GM18526 (cell line): ENCODE results near the gene KREMEN2.

Source experiments
- POLR2A ChIP-seq: IDR thresholded peaks from 3 replicates; pipeline ENCODE4 v1.6.1; 2011; ENCODE audit not compliant: insufficient read length; ENCODE audit errors: extremely low read depth

KREMEN2 gene

DNA sequence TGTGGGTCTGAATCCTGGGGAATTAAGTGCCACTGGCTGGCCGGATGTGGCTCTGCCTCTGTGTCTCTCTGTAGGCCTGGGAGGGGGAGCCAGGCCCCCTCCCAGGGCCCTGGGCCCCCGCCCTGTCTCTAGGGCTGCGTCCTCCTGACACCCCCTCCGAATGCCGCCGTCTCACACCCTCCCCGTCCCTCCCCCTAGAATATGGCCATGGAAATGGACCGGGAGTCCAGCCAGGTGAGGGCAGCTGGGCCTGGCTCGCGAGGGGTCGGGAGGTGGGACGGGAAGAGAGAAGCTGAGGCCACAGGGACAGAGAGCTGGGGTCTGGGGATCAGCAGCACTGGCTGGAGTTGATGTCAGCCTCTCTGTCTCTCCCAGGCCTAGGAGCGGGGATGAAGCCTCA, 32.2 kb downstream of the KREMEN2 start:
- no peak for TF ChIP-seq POLR2A

DNA sequence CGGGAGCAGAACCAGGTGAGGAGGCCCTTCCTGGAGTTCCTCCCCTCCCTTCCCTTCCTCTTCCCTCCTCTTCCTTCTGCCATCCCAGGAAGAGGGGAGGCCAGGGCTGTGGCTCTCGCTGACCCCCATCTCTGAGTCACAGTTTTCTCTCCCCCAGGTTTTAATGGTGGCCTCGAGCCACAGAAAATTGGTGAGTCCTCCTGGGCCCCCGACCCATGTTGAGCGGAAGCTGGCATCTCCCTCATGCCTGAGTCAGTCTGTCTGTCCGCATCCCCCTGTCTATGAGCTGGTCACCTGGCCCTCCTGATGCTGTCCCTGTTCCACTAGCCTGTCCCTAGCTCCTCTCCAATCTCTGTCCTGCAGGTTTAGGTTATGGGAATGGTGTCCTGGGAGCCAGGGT, 35.9 kb downstream of the KREMEN2 start:
- TF ChIP-seq POLR2A, result no peak

DNA sequence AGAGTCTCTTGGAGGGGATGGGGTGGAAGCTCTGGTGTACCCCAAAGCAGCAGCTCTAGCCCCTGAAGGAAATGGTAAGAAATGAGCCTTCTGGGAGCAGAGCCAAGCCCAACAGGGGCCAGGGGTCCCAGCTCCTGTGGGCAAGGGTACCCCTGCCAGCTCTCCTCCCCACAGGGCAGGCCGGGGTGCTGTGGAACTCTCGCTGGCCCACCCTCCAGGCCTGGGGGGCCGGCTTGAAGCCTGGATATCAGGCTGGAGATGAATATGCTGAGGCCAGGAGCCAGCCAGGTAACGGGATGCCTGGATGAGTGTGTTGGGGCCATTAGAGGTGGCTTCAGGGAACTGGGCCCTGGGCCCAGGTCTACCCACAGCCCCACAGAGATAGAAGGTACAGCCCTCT, 36.5 kb downstream of the KREMEN2 start:
- no peak for TF ChIP-seq POLR2A

DNA sequence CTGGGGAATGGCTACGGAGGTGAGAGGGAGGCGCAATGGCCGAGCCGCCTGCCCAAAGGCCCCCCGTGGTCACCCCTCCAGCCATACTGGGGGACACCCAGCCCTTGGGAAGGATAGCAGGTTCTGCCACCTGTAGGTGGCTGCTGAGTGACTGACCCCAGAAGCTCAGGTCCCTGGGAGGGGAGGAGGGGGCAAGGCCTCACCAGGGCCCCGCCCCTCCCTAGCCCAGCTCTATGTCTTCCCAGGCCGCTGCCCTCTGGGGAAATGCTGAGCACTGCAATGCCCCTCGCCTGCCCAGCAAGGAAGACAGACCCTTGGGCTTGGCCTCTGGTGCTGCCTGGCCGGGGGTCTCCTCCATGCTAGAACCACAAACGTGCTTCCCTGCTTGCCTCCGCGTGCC, 37.2 kb downstream of the KREMEN2 start:
- TF ChIP-seq POLR2A, result no peak

DNA sequence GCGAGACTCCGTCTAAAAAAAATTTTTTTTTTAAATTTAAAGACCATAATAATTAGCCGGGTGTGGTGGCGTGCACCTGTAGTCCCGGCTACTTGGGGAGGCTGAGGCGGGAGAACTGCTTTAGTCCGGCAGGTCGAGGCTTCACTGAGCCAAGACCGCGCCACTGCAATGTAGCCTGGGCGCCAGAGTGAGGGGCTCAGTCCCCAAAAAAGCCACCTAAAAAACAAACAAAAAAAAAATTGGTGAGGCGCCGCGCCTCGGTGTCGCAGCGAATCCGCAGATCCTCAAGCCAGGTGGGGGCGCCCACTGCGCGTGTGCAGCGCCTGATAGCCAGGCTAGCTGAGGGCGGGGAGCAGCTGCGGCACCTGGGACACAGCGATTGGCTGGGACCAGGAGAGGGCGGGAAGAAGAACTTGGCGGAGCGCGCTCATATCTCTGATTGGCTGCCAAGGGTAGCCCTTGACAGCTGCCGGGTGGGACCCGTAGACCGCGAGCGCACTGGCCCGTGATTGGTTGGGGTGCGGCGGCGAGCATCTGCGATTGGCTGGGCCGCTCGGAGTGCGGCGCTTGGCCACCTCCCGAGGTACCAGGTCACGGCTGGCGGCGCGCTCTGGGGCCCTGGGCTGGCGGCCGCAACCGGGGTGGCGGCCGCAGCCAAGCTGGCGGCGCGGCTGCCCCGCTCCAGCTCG, 39.7 kb downstream of the KREMEN2 start:
- TF ChIP-seq POLR2A, result no peak

DNA sequence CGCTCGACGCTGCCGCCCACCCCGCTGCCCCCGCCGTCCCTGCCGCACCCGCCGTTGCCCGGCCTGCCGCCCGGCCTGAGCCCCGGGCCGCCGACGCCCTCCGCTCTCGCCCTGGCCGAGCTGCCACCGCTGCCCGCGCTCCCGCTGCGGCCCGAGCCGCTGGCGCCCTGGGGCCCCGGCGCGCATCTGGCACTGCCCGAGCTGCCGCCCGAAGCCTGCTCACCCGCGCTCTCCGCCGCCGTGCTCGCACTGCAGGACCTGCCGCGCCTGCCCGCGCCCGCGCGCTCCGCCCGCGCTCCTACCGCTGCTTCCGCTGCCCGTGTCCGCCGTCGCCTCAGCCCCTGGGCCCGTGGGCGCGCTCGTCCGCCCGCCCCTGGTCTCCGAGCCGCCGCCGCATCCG, 40.2 kb downstream of the KREMEN2 start:
- TF ChIP-seq POLR2A, result no peak

DNA sequence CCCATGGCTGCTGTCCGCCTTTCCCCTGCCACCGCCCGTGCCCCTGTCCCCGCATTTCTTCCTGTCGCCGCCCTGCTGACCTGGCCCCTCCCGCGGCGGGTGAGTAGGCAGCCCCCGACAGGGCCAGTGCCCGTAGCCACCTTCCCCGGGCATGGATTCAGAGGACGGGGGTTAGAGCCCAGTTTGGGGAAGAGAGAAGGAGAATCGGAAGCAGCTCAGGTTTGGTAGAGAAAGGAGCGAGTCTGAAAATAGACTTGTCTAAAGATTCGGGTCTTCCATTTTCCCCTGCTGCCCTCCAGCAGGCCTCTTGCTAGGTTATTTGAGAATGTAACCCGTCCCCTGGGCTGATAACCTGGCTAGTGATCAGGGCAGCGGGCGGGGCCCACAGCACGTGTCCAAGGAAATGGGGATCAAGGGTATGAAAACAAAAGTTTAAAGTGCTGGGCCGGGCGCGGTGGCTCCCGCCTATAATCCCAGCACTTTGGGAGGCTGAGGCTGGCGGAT, 40.8 kb downstream of the KREMEN2 start:
- peak; percentile 15 for TF ChIP-seq POLR2A

DNA sequence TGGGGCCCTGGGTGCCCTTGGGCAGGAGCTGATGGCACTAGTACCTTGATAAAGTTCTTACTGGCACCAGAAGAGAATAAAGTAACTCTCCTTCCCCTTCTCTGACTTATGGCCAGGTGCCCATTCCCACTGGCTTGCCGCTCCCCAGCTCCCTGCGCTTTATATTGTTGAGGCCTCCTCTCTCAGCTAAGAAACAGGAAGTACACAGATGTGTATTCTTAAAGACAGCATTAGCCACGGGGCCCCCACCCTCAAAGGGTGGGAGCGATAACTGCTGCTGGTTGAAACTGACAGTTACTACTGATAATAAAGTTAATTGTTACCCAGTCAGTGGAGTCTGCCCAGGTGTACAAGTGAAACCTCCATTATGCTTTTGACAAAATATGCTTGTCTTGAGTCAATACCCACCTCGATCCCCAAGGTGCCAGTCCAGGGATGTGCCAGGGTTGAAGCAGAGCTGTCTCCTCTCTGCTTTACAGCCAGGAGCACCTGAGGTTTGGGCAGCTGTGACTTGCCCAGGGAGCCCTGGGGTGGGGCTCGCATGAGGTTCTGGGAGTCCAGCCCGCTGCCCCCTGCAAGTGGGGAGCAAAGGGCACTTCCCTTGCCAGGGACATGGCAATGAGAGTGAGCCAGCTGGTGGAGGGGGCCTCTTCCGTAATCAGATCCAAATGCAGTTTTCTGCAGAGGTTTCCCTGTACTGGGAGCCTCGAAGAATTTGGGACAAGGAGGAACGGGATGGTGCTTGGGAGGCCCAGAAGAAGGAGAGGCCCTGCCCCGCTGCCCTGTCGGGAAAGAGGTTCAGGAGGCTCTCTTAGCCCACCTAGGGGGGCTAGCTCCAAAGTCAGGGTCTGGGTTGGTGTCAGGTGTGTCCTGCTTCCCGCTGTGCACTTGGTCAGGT, 43.2 kb downstream of the KREMEN2 start:
- TF ChIP-seq POLR2A, result no peak

DNA sequence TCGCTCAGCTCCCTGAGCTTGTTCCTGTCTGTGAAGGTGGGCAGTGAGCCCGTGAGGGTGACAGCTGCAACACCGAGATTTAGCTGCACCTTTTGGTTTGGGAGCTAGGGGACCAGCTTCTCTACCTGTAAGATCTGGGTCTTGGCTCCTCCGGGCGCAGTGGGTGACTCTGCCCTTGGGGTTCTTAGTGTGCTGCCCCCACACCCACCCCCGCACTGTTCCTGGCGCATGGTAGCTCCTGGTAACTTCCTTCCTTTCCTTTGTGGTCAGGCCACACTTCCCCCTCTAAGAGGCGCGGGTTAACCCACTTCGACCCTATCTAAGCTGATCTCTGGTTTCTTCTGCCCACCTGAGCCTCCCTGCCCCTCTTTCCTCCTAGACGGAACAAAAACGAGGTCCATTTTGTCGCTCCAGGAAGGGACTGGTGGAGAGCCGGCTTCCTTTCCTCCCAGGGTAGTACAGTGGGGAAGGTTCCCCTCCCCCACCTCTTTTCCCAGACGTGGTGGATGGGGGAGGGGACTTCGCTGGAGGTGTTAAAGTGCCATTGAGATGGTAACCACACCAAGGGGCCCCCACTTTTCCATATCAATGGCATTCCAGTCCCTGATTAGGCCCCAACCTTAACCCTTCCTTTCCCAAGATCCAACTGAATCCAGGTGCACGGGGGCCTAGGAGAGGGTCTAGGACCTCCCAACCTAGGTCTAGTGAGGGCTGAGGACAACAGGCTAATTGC, 44.0 kb downstream of the KREMEN2 start:
- no peak for TF ChIP-seq POLR2A

DNA sequence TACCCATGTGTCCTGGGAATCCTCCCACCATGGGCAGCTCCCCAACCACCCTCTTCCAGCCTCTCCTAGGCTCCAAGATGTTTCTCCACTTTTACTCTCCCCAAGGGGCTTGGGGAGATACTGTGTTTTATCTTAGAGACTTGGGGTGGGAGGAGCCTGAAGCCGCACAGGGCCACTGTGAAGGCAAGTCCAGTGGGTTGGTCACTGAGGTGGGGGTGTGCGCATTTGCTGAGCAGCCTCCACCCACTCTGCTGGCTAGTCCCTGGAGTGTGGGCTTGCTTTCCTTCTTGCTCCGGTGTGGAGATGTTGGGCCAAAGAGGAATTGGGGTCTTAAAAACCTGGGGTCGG, 44.6 kb downstream of the KREMEN2 start:
- no peak for TF ChIP-seq POLR2A

DNA sequence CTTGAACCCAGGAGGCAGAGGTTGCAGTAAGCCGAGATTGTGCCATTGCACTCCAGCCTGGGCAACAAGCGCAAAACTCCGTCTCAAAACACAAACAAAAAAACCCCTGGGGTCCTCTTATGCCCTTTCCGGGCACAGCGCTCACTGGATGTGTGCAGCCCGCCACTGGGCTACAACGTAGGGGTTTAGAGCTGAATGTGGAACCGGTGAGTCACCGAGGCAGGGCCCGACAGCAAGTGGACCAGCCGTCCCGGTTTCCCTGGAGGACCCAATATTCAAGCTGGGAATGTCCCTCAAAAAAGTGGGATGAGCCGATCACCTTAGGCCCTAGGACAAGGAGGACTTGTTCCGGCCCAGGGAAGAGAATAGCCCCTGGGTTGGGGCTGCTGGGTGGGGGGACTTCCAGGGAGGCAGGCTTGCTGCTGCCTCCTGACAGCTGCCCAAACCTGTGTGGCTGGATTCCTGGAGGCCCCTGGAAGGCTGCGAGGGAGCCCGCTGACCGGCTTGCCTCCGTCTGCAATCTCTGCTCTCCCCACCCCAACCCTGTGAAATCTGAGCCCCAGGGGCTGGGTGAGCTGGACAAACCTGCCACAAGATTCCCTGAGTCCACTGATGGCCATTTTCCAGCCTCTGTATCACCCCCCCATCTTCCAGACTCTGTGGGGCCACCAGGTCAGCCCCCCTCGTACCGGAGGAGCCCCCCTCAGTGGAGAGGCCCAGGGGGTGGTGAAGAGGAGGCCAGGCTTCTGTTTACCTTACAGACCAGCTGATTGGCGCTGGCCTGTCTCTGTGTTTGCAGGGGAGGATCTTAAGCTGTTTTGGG, 45.7 kb downstream of the KREMEN2 start:
- no peak for TF ChIP-seq POLR2A

DNA sequence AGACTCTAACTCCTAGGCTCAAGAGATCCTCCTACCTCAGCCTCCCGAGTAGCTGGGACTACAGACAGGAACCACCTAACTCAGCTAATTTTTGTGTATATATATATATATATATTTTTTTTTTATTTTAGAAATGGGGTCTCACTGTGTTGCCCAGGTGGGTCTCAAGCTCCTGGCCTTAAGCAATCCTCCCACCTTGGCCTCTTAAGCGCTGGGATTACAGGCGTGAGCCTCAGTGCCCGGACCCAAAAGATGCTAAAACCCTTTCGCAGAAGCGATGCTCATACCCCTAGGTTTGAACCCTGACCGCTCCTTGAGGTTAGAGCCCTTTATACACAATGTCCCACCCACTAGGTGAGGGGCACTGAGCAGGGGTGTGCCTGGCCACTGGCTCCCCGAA, 46.4 kb downstream of the KREMEN2 start:
- no peak for TF ChIP-seq POLR2A

DNA sequence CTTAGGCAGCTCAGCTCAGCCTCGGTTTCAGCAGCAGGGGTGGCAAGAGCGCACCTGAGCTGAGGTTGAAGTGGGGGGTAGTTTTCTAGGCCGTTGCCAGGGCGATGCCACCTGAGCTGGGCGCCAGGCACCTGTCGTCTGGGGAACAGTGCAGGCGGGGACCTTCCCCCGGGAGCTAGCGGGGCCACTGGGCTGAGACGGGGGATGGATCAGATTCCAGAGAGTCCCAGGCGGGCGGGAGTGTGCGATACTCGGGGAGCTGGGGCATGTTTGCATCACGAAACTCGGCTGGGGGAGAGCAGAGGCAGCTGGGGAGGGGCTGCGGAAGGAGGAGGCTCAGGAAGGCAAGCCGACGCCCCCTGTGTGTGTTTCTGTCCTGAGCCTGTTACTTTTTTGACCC, 48.2 kb downstream of the KREMEN2 start:
- TF ChIP-seq POLR2A, result no peak

DNA sequence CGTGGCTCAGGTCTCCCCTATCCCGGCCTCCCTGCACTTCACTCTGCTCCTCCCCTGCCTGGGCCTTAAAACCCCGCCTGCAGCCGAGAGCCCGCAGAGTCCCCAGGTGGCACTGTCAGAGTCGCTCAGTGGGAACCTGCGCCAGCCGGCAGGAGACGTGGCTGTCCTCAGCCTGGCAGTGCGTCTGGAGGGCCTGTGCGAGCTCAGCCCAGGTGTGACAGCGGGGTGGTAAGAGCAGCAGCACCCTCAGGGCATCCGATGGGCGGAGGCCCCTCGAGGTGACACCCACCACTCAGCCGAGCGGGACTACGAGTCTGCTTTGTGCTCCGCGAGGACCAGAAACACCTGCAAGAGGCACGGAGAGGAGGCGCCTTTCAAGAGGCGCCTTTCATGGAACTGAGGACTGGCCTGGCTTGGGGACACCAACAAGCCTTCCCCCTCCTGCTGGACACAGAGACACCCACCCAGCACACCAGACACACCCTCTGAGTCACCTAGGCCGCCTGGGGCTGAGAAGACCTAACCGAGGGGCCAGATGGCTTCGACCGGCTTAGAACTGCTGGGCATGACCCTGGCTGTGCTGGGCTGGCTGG, 48.8 kb downstream of the KREMEN2 start, which contains the start of gene CLDN9:
Gene CLDN9, plus strand, starts transcription at position 96 of the 593 bp plus-strand sequence. Its CDS starts 440 bp downstream, at position 536.
- no peak for TF ChIP-seq POLR2A
